ENCODE results near the gene AQP9. TPM values are rescaled to one million over a fixed set of nuclear protein-coding genes. Genes with fewer than 3 reads are reported as not detected.

AQP9 gene
- polyA plus RNA-seq, 2 of the 4 experiments (the other 2 are of a cell fraction), result not detected

DNA sequence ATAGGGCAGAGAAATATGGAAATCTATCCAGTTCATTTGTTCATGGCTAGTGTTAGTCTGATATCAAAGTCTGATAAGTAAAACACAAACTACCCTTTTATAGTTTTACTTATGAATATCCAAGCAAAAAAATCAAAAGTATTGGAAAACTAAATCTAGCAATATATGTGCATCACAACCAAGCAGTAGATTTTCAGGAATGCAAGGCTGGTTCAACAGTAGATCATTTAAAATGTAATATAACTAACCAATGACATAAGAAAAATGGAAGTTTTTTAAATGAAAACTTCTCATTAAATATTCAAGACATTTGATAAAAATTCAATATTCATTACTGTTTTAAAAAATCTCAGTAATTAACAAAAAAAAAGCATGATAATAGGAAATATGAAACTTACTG lies 12.8 kb upstream of the AQP9 start:
- ATAC-seq, result no peak
- TF ChIP-seq HDAC2 (IDR thresholded peaks at IDR 0.05) (no peak), ZSCAN20 (CRISPR knock-in tag; IDR thresholded peaks at IDR 0.05) (no peak), MAZ (IDR thresholded peaks at IDR 0.05; ENCODE audit: borderline replicate concordance, low read depth, low read length) (no peak), GATA3 (IDR thresholded peaks at IDR 0.05; ENCODE audit: borderline replicate concordance) (no peak), RNF2 (IDR thresholded peaks at IDR 0.05; ENCODE audit: borderline replicate concordance, low read depth) (no peak), SREBF2 (IDR thresholded peaks at IDR 0.05) (no peak), EHF (CRISPR knock-in tag; IDR thresholded peaks at IDR 0.05) (no peak), RAD21 (conservative IDR thresholded peaks at IDR 0.05 in 1 of 2, IDR thresholded peaks at IDR 0.05 in 1 of 2) (no peak), ESRRA (IDR thresholded peaks at IDR 0.05; ENCODE audit: borderline replicate concordance, low read length) (no peak), FOSB (CRISPR knock-in tag; IDR thresholded peaks at IDR 0.05) (no peak)
- TF ChIP-seq, protein P1, sequence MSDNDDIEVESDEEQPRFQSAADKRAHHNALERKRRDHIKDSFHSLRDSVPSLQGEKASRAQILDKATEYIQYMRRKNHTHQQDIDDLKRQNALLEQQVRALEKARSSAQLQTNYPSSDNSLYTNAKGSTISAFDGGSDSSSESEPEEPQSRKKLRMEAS (IDR thresholded peaks at IDR 0.05), result no peak
- Histone ChIP-seq H3K9me3 (peaks cover 15% of the 10 kb centered on the region; the same call in 2 of the 3 replicates), H3K4me2 (no peak overlapping the region), H3K4me3 (no peak overlapping the region), H3K27ac (no peak overlapping the region), H3K4me1 (no peaks in the 10 kb centered on the region)
- CTCF ChIA-PET, result interaction anchor here (2.6 kb wide), 1 partner anchor 54 kb away, joined by 7 read pairs; no protein-coding TSS in a partner anchor
- peak; percentile 46 for FAIRE-seq
- POLR2A ChIA-PET, result no interaction called here
- no peak for DNase-seq (ENCODE audit: low read depth in 1 of 2, low spot score in 1 of 2)

DNA sequence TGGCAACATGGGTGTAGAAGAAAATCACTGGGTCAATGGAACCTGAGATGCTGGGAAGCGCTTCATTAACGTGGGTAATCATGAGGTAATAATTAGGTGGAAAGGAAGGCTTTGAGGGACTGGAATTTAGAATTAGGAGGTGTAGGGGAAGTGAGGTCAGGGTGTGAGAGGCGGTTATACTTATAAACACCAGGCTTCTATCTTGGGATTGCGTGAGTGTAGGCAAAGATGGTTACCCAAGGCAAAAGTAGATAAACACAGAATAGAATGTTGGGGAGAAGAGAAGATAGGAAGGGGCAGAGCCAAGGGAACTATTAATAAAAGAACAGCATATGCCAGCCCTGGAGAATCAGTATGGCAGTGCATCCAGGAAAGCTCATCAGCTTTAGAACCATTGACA lies 3.3 kb upstream of the AQP9 start:
- ChIA-PET CTCF (interaction anchor here (1.3 kb wide), 2 partner anchors 9 to 48 kb away, joined by 3 to 6 read pairs; no protein-coding TSS in a partner anchor), POLR2A (no interaction called here)
- TF ChIP-seq KDM1A (IDR thresholded peaks at IDR 0.05; ENCODE audit: low read depth) (no peak), PHF8 (IDR thresholded peaks at IDR 0.05; ENCODE audit: borderline replicate concordance, low read depth) (no peak), EP300 (IDR thresholded peaks at IDR 0.05) (no peak), NR3C1 (IDR thresholded peaks at IDR 0.05) (no peak), CEBPB (IDR thresholded peaks at IDR 0.05) (no peak), TP53 (CRISPR knock-in tag; IDR thresholded peaks at IDR 0.05) (no peak), RARB (CRISPR knock-in tag; IDR thresholded peaks at IDR 0.05) (no peak), CHD2 (IDR thresholded peaks at IDR 0.05; ENCODE audit: low read length, partially characterized antibody) (no peak), MYC (IDR thresholded peaks at IDR 0.05; ENCODE audit: borderline replicate concordance, low read length) (no peak), HOXA7 (CRISPR knock-in tag; IDR thresholded peaks at IDR 0.05) (no peak), RAD21 (conservative IDR thresholded peaks at IDR 0.05 in 1 of 2, IDR thresholded peaks at IDR 0.05 in 1 of 2) (no peak)
- TF ChIP-seq, protein P2, sequence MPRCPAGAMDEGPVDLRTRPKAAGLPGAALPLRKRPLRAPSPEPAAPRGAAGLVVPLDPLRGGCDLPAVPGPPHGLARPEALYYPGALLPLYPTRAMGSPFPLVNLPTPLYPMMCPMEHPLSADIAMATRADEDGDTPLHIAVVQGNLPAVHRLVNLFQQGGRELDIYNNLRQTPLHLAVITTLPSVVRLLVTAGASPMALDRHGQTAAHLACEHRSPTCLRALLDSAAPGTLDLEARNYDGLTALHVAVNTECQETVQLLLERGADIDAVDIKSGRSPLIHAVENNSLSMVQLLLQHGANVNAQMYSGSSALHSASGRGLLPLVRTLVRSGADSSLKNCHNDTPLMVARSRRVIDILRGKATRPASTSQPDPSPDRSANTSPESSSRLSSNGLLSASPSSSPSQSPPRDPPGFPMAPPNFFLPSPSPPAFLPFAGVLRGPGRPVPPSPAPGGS (IDR thresholded peaks at IDR 0.05), result no peak
- TF ChIP-seq, protein P3, sequence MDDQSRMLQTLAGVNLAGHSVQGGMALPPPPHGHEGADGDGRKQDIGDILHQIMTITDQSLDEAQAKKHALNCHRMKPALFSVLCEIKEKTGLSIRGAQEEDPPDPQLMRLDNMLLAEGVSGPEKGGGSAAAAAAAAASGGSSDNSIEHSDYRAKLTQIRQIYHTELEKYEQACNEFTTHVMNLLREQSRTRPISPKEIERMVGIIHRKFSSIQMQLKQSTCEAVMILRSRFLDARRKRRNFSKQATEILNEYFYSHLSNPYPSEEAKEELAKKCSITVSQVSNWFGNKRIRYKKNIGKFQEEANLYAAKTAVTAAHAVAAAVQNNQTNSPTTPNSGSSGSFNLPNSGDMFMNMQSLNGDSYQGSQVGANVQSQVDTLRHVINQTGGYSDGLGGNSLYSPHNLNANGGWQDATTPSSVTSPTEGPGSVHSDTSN (IDR thresholded peaks at IDR 0.05), result no peak

DNA sequence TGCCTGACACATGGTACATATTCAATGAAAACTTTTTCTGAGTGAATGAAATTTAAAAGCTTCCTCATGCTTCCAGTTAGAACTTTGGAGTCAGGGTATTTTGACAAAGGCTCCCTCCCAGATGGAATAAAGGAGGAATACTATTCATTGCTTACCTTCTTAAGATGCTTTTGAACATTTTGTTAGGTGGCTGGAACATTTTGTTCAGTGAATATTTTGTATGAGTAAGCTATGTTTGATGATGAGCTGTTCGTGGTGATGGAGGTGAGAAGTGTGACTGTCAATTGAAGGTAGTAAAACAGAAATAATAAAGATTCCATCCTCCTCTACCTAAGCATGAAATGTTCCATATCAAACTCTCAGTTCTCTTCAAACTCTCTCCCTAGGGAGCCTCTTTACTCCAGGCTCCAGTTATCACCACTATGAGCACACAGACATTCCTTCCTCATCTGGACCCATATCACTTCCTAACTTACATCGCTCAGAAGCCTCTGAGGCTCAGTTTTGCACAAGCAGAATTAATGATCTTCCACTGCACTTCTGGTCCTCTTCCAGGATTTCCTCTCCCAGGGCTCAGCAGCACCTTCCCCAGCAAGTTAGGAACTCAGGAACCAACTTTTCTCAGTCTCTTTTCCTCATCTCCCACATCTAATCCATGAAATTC lies 2.5 kb upstream of the AQP9 start:
- Histone ChIP-seq H3K4me3 (no peak overlapping the region), H3K9me3 (no peaks in the 10 kb centered on the region), H3K4me1 (no peaks in the 10 kb centered on the region), H3K27ac (no peak overlapping the region), H3K4me2 (no peak overlapping the region)
- 13% methylated on average over 2 of the region's 2 CpGs for WGBS (ENCODE audit: missing lambda C conversion rate)
- DNase-seq (ENCODE audit: low read depth in 1 of 2, low spot score in 1 of 2) (no peak), ATAC-seq (no peak), FAIRE-seq (no peak)
- ChIA-PET CTCF (interaction anchor here (1.3 kb wide), 1 partner anchor 47 kb away, joined by 6 read pairs; no protein-coding TSS in a partner anchor), POLR2A (no interaction called here)
- no peak for TF ChIP-seq MAFK (IDR thresholded peaks at IDR 0.05; ENCODE audit: partially characterized antibody)

More for the DNA sequence above, 3.3 kb upstream of the AQP9 start:
- H3K27ac ChIP-seq, result no peak overlapping the region
- H3K4me1 ChIP-seq, result no peaks in the 10 kb centered on the region
- WGBS (ENCODE audit: missing lambda C conversion rate), result 30% methylated on average over 4 of the region's 4 CpGs
- no peaks in the 10 kb centered on the region for H3K9me3 ChIP-seq
- no peak overlapping the region for H3K4me3 ChIP-seq
- DNase-seq (ENCODE audit: low read depth in 1 of 2, low spot score in 1 of 2) (no peak), FAIRE-seq (no peak), ATAC-seq (no peak)
- no peak overlapping the region for H3K4me2 ChIP-seq
